MCF 10A (cell line): ENCODE data around the gene PEX14. TPM values are rescaled to one million over a fixed set of nuclear protein-coding genes. Genes with fewer than 3 reads are reported as not detected.

ENCODE experiments used
- BruUV-seq: library from RNA; stranded (reverse); fragments of 400-500 nt; replicated peaks from 2 replicates; lab custom pipeline; 2021; lab: Mats Ljungman, UMichigan
- CTCF ChIA-PET: fragments of 300-600 bp; sonication (Branson Sonifier 250); formaldehyde crosslinking; extraction: SDS; loops from one replicate; lab custom pipeline; 2021; ENCODE audit warnings: antibody characterized with exemption, inconsistent platforms; lab: Yijun Ruan, JAX
- POLR2A ChIA-PET: fragments of 300-600, 350-650 bp; sonication (Branson Sonifier 250); formaldehyde crosslinking; extraction: SDS; loops from one replicate; lab custom pipeline; 2020; ENCODE audit warnings: antibody characterized with exemption, inconsistent platforms; lab: Yijun Ruan, JAX
- DNase-seq: peaks from one replicate; pipeline ENCODE4 v3.0.0-alpha.2; 2018; ENCODE audit not compliant: unreplicated experiment
- H3K27ac Mint-ChIP-seq: one replicate; pipeline ENCODE4 v1.8.0; 2022; ENCODE audit warnings: mild to moderate bottlenecking, low read depth, mixed read lengths; ENCODE audit not compliant: unreplicated experiment
- H3K27me3 Mint-ChIP-seq: one replicate; pipeline ENCODE4 v1.8.0; 2022; ENCODE audit warnings: mixed read lengths; ENCODE audit not compliant: insufficient read depth, unreplicated experiment
- H3K36me3 Mint-ChIP-seq: one replicate; pipeline ENCODE4 v1.8.0; 2022; ENCODE audit warnings: mild to moderate bottlenecking, moderate library complexity, mixed read lengths; ENCODE audit not compliant: insufficient read depth, unreplicated experiment
- H3K4me1 Mint-ChIP-seq: one replicate; pipeline ENCODE4 v1.8.0; 2022; ENCODE audit warnings: mixed read lengths; ENCODE audit not compliant: insufficient read depth, unreplicated experiment
- H3K4me3 Mint-ChIP-seq: one replicate; pipeline ENCODE4 v1.8.0; 2022; ENCODE audit warnings: mild to moderate bottlenecking, moderate library complexity, mixed read lengths; ENCODE audit not compliant: unreplicated experiment
- H3K9me3 Mint-ChIP-seq: one replicate; pipeline ENCODE4 v1.8.0; 2022; ENCODE audit warnings: mixed read lengths; ENCODE audit not compliant: unreplicated experiment
- intact Hi-C: fragments of 100-400 bp; cut with micrococcal nuclease; formaldehyde crosslinking; loops from 2 replicates; pipeline ENCODE4 v1.14.1; 2022
- total RNA-seq: library from RNA; stranded (reverse); gene quantifications from 2 replicates; pipeline ENCODE4 v1.2.3, GENCODE V29; 2022
- TF ChIP-seq, protein P1 (sequence below): fragments of 200-600 bp; IDR thresholded peaks from one replicate; pipeline ENCODE4 v1.8.0; 2022; ENCODE audit warnings: antibody characterized with exemption, mild to moderate bottlenecking; ENCODE audit not compliant: unreplicated experiment

The PEX14 gene
- total RNA-seq, 1 experiment from 2014 or later: 22.2 TPM

DNA sequence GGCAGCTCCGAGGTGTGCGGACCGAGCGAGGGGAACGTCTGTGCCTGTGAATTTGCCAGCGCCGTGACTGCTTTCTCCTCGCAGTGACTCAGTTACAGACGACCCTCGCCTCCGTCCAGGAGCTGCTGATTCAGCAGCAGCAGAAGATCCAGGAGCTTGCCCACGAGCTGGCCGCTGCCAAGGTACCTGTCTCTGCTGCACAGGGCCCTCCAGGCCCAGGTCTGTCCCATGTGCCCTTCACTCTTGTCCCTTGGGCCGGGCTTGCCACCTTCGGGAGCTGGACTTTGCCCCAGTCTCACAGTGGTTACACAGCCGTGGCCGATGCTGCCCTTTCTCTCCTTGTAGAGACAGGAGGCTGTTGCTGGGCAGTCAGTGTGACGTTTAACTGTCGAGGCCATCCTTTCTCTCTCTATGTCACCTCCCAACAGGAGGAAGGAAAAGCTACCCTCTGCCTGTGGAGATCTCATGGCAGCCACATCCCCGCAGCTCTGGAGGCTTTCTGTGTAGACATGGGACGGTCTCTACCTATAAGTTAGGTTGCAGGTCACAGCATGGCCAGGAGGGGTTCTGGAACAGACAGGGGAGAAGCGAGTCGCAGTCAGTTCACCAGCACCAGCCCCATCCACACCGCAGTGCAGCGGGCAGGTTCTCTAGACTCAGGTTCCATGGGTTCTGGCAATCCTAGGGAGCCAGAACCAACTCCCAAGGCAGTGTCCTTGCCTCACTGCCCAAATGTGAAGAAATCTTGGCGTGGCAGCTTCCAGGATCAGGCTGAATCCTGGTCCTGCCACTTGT lies 149.7 kb downstream of the PEX14 start:
- Mint-ChIP-seq H3K27me3 (no peaks in the 10 kb centered on the region), H3K36me3 (peaks cover 17% of the 10 kb centered on the region), H3K27ac (no peak overlapping the region), H3K4me3 (no peak overlapping the region), H3K4me1 (no peaks in the 10 kb centered on the region), H3K9me3 (no peaks in the 10 kb centered on the region)
- no peak for DNase-seq
- ChIA-PET POLR2A (interaction anchor here (0.7 to 1.5 kb wide), 3 partner anchors 10 to 21 kb away, joined by 3 to 5 read pairs (median 3); no protein-coding TSS in a partner anchor), CTCF (interaction anchor here (0.7 to 0.8 kb wide), 2 partner anchors 10 to 15 kb away, joined by 3 to 4 read pairs; no protein-coding TSS in a partner anchor)
- BruUV-seq: no TSS peak
- intact Hi-C loops: no loop called here
- TF ChIP-seq, protein P1, sequence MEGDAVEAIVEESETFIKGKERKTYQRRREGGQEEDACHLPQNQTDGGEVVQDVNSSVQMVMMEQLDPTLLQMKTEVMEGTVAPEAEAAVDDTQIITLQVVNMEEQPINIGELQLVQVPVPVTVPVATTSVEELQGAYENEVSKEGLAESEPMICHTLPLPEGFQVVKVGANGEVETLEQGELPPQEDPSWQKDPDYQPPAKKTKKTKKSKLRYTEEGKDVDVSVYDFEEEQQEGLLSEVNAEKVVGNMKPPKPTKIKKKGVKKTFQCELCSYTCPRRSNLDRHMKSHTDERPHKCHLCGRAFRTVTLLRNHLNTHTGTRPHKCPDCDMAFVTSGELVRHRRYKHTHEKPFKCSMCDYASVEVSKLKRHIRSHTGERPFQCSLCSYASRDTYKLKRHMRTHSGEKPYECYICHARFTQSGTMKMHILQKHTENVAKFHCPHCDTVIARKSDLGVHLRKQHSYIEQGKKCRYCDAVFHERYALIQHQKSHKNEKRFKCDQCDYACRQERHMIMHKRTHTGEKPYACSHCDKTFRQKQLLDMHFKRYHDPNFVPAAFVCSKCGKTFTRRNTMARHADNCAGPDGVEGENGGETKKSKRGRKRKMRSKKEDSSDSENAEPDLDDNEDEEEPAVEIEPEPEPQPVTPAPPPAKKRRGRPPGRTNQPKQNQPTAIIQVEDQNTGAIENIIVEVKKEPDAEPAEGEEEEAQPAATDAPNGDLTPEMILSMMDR: no peak

DNA sequence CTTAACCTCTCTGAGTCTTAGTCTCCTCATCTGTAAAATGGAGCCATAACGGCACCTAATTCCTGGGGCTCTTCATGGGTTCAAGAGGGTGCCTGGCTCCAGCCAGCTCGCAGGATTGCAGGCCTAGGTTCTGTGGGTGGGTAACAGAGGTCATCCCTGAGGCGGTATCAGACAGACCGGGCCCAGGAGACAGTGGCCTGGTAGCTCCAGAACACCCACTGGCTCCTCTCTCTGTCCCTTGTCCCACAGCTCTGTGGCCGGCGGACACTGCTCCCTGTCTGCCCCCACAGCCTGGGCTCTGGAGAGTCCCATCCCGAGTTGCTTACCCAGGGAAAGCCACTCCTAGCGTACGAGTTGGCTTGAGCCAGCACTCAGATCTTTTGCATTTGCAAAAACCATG lies 150.3 kb downstream of the PEX14 start:
- Mint-ChIP-seq H3K9me3 (no peaks in the 10 kb centered on the region), H3K27me3 (no peaks in the 10 kb centered on the region), H3K4me1 (no peaks in the 10 kb centered on the region), H3K27ac (no peak overlapping the region), H3K36me3 (peaks cover 20% of the 10 kb centered on the region), H3K4me3 (no peak overlapping the region)
- POLR2A ChIA-PET: interaction anchor here (0.7 to 1.5 kb wide), 2 partner anchors 10 to 22 kb away, joined by 3 to 5 read pairs; no protein-coding TSS in a partner anchor
- DNase-seq: no peak
- BruUV-seq: no TSS peak
- CTCF ChIA-PET: interaction anchor here (0.8 kb wide), 1 partner anchor 10 kb away, joined by 4 read pairs; no protein-coding TSS in a partner anchor
- TF ChIP-seq, protein P1: no peak
- intact Hi-C loops: no loop called here

DNA sequence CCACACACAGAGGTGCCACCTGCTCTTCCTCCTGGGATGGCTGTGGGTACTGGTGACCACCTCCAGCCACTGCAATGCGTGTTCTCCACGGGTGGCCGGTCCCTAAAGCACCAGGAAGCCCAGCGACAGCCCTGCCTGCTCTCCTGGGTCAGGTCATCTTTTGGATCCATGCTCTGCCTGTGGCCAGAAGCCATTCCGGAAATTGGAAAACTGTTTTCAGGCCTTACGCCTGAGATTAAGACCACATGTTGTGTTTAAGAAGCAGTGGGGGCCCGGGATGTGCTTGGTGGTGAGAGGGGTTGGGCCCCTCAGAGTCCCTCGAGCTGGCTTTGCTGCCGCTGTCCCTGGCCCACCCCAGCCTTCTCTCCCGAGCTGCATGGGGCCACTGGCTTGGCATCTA lies 150.8 kb downstream of the PEX14 start:
- TF ChIP-seq, protein P1: no peak
- ChIA-PET CTCF (interaction anchor here (0.7 to 0.8 kb wide), 2 partner anchors 9 to 264 kb away, joined by 3 to 4 read pairs; no protein-coding TSS in a partner anchor), POLR2A (interaction anchor here (1.5 kb wide), 1 partner anchor 9 kb away, joined by 5 read pairs; no protein-coding TSS in a partner anchor)
- Mint-ChIP-seq H3K4me3 (no peak overlapping the region), H3K27me3 (no peaks in the 10 kb centered on the region), H3K27ac (no peak overlapping the region), H3K9me3 (no peaks in the 10 kb centered on the region), H3K36me3 (peaks cover 20% of the 10 kb centered on the region), H3K4me1 (no peaks in the 10 kb centered on the region)
- intact Hi-C loops: no loop called here
- no TSS peak for BruUV-seq
- no peak for DNase-seq

DNA sequence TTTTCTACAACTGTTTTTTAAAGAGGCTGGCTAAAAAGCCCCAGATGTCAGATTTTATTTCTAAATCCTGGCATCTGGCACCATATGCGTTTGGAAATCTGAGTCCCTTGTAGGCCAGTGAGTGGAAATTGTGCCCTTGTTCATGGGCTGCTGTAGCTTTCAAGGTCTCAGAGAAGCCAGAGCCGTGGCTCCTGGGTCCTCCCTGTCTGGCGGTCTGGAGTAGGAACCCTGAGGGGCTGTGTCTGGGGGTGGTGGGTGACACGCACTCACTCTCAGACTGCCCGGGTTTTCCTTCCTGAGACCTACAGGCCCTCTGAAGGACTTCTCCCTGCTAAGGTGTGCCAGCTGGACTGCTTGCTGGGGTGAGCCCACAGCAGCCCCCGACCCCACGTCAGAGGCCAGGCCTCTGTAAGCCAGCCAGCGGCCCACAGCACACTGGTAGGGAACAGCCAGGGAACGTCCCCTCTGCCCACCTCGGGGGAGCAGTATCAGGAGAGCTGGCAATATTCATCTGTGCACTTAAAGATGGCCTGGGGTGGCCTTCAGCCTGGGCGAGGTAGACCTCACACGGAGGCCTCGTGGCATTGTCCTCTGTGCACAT lies 151.5 kb downstream of the PEX14 start:
- no peak for DNase-seq
- H3K27me3 Mint-ChIP-seq: no peaks in the 10 kb centered on the region
- H3K4me3 Mint-ChIP-seq: no peak overlapping the region
- CTCF ChIA-PET: interaction anchor here (0.5 to 0.7 kb wide), 2 partner anchors 96 to 264 kb away, joined by 3 read pairs; no protein-coding TSS in a partner anchor
- H3K27ac Mint-ChIP-seq: no peak overlapping the region
- peaks cover 14% of the 10 kb centered on the region for H3K36me3 Mint-ChIP-seq
- H3K9me3 Mint-ChIP-seq: no peaks in the 10 kb centered on the region
- POLR2A ChIA-PET: interaction anchor here (0.6 kb wide), 1 partner anchor 18 kb away, joined by 5 read pairs; no protein-coding TSS in a partner anchor
- TF ChIP-seq, protein P1: no peak
- intact Hi-C loops: no loop called here
- BruUV-seq: no TSS peak
- H3K4me1 Mint-ChIP-seq: no peaks in the 10 kb centered on the region
